Astrocyte (in vitro differentiated cells and primary cell): ENCODE results near the gene COL4A4.

Experiments used
- EZH2 ChIP-seq: IDR thresholded peaks from 2 replicates; pipeline ENCODE4 v1.6.1; 2012; ENCODE audit warnings: mild to moderate bottlenecking, low read length, inconsistent platforms; ENCODE audit not compliant: insufficient read depth
- TF ChIP-seq, protein P1 (sequence below): IDR thresholded peaks from 2 replicates; pipeline ENCODE4 v1.5.1; 2011; ENCODE audit warnings: low read depth, mild to moderate bottlenecking, inconsistent platforms, low read length, moderate library complexity; ENCODE audit not compliant: insufficient read depth

DNA sequence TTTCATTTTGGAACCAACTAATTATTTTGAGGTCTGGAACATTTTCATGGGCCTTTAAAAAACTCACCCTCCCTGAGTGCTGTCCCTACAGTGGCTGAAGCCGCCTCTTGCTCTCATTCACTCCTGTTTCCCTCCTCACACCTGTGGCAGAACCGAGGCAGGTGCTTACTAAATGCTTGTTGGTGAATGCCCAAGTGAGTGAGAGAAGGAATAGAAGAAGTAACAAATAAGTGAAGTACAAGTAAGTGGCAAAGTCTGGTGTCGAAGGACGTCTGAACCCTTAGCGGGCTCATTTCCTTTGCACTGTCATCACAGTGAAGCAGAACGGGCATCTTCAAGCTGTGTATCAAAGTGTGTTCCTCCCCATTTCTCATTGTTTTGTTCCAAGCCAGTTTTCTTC lies 192.9 kb downstream of the COL4A4 start:
- TF ChIP-seq, protein P1, sequence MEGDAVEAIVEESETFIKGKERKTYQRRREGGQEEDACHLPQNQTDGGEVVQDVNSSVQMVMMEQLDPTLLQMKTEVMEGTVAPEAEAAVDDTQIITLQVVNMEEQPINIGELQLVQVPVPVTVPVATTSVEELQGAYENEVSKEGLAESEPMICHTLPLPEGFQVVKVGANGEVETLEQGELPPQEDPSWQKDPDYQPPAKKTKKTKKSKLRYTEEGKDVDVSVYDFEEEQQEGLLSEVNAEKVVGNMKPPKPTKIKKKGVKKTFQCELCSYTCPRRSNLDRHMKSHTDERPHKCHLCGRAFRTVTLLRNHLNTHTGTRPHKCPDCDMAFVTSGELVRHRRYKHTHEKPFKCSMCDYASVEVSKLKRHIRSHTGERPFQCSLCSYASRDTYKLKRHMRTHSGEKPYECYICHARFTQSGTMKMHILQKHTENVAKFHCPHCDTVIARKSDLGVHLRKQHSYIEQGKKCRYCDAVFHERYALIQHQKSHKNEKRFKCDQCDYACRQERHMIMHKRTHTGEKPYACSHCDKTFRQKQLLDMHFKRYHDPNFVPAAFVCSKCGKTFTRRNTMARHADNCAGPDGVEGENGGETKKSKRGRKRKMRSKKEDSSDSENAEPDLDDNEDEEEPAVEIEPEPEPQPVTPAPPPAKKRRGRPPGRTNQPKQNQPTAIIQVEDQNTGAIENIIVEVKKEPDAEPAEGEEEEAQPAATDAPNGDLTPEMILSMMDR, result no peak
- no peak for TF ChIP-seq EZH2
